ENCODE measurements around the gene TNFRSF13B.

GRCh38 chr17:16930571-16931317, 41.2 kb downstream of the TNFRSF13B start:
- no peak for TF ChIP-seq EP300 (IDR thresholded peaks at IDR 0.05)
- TF ChIP-seq POLR2A (IDR thresholded peaks at IDR 0.05): no peak
- TF ChIP-seq POLR2AphosphoS5 (IDR thresholded peaks at IDR 0.05): no peak
